NCI-H2196 treated with DMSO at 0.1 percent for 48 hours (cell line): ENCODE results near the gene PHEX.
A peak's percentile ranks its signal among the peaks of the same experiment; 100 is the strongest.

Experiments used
- DNase-seq: peaks from one replicate; lab custom pipeline; 2025; ENCODE audit not compliant: unreplicated experiment; lab: John Stamatoyannopoulos, UW

PHEX gene

DNA sequence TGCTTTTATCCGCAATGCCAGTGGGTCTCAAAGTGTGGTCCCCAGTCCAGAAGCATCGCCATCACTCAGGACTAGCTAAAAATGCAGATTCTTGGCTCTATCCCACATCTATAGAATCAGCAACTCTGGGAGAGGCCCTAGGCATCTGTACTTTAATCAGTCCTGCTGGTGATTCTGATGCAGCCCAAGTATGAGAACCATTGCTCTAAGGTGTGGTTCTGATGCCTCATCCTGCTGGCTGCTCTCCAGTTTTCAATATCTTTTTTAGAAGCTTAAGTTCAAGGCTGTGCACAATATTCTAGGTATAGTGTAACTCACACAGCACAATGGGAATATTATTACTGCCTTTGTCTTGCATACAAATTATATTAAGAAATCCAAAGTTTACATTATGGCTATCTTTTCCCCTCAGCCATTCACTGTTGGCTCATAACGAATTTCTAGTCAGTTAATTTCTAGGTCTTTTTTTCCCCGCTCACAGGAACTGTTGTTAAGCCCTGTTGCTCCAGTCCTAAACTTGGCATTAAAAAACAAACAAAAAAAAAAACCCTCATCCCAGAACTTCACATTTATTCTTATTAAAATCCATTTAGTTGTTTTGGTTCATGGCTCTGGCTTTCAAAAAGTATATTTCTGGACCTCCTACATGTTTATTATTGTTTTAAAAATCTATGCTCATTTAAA, 109.1 kb downstream of the PHEX start:
- no peak for DNase-seq

DNA sequence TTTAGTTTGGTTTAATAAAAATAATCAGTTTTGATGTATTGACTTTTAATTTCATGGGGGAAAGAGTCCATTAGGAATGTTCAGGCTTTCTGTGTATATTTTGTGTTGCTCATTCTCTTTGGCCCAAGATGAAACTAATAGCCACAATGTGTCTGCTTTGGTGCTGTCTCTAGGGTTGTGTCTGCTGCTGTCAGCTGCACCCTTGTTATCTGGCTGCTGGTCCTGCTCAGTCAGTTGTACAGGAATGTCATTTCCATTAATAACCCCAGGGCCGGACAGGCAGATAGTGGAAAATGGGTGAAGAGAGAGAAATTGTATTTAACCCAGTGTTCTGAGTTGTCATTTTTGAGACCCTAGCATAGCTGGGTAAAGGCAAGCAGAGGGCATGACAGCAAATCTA, 115.1 kb downstream of the PHEX start:
- no peak for DNase-seq

DNA sequence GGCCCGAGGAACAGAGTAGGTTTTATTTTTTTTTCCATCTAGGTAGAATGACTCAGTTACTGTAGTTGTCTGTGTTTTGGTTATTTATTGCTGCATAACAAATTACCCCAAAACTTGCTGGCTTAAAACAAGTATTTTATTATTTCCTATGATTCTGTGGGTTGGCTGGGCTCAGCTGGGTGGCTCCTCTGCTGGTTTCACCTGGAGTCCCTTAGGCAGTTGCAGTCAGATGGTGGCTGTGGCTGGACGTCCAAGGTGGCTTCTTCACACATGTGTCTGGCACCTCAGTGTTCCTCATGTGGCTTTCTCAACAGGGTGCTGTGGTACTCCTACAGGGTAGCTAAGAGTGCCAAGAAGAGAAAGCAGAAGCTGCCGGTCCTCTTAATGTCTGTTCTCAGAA, 115.8 kb downstream of the PHEX start:
- DNase-seq = no peak

DNA sequence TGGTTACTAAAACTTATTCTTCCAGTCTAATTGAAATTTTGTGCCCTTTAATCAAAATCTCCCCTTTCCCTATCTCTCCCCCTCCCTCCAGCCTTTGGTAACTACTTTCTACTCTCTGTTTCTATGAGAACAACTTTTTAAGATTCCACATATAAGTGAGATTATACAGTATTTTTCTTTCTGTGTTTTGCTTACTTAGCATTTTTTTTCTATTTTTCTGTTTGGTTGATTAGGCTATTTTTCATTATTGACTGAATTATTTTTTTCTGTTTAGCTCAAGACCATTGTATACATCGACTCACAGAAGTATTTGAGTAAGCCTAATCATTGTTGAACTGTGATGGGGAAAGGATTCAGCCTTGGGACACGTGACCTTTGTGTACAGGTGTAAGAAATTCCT, 116.4 kb downstream of the PHEX start:
- no peak for DNase-seq

DNA sequence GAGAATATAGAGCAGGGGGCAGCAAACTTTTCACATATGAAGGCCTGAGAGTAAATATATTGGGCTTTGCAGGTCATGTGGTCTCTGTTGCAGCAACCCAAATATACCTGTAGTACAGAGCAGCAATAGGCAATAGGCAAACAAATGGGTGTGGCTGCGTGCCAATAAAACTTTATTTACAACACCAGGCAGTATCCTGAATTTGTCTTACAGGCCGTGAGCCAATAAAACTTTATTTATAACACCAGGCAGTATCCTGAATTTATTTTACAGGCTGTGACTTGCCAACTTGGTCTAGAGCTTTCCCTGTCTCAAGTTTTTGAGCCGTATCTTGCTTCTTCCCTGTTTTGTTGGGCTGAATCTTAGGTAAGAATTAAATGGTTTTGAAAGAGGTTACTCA, 118.2 kb downstream of the PHEX start:
- DNase-seq = no peak

DNA sequence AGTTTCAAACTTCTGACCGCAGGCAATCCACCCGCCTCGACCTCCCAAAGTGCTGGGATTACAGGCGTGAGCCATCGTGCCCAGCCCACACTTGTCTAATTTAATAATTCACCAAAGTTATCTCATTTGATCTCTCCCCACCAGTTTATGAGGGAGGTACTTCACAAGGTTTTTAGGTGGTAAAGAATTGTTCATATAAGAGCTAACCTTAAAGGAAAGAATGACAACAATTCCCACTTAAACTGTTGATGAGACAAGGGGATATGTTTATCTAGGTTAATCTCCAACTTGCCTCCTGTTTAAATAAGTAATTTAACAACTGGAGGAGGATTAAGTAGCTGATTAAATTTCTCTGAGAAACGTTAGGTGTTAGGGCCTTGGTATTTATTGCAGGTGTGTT, 123.0 kb downstream of the PHEX start:
- no peak for DNase-seq

DNA sequence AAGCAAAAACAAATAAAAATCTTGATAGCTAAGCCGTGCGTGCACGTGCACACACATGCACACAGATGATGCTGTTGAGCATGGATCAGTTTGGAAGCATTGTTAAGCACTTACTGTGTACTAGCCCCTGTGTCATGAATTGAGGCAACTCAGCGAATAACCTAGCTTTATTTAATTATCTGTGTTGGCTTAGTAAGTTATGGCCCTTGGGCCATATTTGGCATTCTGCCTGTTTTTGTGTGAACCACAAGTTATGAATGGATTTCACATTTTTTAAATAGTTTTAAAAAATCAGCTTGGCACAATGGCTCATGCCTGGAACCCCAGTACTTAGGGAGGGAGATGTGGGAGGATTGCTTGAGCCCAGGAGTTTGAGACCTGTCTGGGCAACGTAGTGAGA, 126.9 kb downstream of the PHEX start:
- no peak for DNase-seq

DNA sequence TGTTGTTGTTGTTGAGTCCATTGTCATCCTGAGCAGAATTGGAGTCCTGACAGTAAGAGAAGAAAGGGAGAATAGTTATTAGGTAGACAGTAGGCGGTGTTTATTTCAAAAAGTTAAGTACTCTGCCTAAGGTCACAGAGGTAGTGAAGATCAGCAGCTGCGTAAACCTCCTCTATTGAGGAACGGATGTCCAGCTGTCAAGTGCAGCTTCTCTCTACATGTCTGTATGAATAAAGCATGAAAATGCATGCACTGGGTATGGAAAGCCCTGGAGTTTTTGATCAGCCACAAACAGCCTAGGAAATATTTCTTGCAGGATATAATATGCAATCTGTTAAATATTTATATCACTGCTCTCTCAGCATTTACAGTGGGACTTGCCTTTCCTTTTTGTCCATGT, 131.2 kb downstream of the PHEX start:
- peak; percentile 3 for DNase-seq

DNA sequence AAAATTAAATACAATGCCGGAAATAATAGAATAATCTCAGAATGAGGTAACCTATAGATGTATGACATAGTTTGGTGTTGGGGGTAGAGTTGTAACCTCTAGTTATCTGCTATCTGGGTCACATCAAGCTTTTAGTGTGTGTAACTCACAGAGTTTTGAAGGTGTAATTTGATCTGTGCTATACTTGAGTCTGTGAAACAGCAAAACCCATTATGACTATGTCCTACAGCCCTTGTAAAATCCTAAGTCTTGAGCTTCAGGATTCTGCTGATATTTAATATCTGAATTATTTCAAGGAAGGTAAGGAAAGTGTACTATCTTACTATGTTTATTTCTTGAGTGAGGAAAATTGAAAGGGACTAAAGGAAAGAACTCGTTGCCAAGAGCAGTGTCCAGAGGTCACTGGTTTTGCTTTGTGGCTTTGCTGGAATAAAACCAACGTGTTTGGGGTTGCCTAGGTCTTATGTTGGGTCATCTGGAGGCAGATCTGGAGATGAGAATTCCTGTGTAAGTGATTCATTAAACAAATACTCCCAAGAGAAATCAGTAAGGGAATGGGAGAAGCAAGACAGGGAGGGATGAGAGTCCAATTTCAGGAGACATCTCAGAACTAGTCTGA, 132.8 kb downstream of the PHEX start:
- no peak for DNase-seq

DNA sequence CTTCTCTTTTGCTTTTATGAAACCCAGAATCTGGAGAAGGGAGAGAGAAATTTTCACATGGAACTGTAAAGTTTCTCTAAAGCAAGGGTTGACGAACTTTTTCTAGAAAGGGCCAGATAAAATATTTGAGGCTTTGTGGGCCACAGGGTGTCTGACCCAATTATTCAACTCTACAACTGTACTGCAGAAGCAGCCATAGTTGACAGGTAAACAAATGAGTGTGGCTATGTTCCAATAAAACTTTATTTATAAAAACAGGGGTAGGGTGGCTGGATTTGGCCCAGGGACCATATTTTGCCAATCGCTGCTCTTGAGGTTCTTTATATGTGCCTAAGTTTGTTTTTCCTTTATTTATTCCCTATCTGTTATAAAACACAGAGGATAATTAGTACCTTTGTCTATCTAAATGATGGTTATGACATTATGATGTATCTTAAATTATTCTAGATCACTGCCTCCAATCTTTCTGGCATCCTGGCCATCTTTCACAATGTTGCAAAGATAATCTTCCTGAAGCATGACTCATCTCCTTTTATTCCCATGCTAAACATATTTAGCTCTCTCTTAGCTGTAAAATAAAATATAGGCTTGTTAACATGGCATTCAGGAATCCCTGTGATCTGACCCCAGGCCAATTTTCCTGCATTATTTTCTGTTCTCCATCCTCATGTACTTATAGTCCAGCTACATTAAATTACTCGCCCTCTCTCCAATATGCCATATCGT, 133.8 kb downstream of the PHEX start:
- no peak for DNase-seq

DNA sequence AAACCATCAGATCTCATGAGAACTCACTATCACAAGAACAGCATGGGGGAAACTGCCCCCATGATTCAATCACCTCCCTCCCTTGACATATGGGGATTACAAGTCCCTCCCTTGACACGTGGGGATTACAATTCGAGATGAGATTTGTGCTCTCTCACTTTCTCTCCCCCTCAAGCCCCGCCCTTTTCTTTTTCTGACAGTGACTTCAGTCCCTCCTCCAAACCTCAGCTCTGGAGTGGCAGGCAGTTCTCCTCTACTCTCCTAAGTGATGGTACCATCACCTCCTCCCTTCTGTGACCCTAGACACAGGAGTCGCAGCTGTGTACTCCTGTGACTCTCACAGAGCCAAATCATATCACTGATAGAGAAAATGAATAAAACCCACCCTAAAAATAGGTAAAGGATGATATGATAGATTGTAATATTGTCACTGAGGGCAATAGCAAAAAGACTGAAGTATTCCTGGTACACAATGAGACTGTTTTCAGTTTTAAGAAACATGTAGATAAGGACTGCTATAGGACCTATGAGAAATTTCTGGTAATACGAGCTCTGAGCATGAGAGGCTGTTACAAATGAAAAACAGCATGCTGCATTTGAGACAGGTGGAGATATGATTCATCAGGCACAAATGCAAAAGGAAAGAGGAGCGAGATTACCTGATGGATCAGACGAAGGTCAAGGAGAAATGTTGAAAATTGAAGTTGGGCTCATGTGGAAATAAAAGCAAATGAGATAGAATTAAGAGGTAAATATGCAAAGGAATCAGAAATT, 139.3 kb downstream of the PHEX start:
- DNase-seq = no peak

DNA sequence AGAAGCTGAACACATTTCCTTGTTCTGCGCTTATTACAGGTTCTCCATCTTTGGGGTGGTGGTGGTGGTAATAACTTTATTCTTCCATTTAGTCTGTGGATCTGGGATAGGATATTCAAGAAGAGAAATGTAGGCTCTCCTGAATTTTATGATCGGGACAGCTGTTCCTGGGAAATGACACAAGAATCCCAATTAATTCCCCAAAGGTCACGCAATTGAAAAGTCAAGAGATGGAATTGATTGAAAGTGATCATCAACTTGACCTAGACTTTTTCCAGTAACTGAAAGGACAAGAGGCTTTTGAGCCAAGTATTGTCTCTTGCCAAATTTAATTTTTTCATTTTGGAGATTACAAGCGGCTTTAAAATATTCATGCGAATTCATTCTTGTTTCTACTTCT, 141.8 kb downstream of the PHEX start:
- DNase-seq = no peak

DNA sequence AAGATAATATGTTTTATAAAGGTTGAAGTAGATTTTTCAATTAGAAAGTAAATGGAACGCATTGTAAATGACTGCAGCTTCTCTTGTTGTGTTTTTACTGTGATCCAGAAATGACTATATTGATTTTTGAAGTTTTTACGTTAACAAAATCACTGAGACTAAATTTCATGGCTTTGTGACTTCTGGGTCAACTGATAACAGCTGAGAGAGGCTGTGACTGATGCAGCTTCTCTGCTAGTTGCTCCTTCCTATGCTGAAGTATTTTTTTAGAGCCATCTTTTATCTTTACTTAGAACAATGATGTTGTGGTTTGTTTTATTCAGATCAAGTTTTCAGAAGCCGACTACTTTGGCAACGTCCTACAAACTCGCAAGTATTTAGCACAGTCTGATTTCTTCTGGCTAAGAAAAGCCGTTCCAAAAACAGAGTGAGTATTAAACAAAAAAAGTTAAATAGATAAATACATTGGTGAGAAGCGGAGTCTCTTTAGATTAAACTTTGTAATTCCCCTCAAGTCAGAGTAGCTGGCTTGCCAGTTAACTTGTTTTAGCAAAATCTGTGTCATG, 145.9 kb downstream of the PHEX start:
- DNase-seq = no peak

DNA sequence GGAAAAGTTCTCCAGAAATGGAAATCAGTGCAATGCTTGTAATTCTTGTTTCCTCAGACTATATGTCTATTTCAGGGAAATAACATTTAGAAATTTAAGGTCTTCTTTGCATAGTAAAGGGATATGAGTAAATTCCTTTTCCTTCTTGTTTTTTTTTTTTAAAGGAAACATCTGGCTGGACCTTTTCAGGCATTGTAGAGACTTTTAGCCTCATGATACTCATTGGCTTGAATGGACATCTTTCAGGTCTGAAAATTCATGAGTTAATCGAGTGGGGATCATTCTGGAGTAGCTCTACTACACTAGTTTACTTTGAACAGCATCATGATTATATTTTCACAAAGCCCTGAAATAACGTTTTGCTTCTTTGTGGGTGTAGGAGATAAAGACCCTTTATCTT, 152.0 kb downstream of the PHEX start:
- no peak for DNase-seq

DNA sequence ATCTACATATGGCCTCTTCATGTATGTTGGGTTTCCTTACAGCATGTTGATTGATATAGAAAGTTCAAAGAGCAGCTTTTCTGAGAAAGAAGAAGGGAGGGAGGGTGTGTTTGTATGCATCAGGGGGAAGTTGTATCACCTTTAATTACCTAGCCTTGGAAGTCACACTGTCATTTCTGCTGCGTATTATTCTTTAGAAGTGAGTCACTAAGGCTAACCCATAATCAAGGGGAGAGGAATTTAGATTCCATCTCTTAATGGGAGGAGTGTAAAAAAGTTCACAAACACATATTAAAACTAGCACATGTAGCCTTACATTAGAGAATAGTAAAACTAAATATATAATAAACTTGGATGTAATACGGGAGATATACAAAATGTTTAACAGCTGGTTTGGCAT, 154.0 kb downstream of the PHEX start:
- DNase-seq = no peak

DNA sequence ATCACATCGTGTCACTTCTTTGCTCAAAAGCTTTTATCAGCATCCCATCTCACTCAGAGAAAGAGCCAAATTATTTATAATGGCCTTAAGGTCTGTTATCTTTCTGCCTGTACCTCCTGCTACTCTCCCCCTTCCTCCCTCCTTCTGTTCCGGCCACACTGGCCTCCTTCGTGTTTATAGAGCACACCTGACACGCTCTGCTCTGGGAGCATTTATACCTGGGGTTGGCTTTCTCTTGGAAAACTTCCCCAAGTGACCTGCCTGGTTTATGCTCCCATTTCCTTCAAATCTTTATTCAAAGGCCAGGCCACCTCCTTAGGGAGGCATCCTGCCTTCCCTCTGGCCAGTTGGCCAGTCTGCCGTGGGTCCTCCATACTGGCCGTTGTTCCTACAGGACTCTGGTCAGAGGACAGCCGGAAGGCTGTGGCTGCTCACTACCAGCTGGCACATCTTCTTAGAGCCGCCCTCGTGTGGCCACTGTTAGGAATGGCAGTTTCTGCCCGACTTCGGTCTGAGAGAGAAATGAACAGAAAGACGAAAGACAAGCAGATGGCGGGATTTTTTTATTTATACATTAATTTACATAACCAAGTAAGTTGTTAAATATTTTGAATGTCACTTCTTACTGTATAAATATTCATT, 160.4 kb downstream of the PHEX start:
- DNase-seq = peak; percentile 15

DNA sequence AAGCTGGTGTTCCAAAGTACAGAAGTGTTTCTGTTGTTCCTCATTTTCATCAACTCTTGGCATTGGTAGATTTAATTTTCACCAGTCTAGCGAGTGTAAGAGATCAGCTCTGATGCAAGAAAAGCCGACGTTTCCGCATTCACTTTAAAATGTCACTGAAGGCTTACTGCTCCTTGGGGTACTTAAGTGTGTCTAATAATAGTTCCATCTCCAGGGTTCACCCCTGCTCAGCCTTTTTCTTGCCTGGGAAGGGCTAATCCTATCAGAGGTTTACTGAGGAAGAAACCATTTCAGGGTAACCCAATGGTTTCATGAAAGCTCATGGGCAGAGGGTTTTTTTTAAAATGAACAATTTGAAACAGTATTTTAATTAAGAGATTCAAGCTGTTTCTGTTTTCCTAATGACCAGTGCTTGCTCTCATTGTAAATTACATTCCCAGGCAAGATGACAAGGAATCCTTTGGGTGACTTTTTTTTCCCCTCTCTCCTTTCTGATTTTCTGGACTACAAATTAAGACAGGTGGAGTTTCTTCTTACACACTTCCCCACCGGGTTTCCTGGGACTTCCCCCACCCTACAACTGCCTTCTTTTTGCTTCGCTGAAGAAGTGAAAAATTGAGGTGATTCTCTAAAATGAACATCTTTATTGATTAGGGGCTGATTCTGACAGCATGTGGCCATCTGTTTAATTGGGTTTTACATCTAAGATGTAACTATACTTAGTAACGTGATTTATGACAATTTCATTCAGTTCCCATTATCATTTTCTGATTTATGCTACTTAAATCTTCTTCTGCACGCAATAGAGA, 161.9 kb downstream of the PHEX start:
- no peak for DNase-seq

DNA sequence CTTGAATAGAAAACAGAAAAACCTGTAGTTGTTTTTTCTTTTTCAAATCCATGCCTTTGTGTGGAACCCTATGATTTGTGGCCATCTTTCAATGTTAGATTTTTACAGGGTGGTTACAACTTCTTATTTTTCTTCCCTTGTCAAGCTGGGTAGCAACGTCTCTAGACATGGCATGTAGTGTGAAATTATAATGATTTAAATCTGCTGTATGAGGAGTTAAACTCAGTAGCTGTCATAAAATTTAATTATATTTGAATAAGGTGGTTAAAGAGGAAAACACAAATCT, 162.5 kb downstream of the PHEX start:
- no peak for DNase-seq

DNA sequence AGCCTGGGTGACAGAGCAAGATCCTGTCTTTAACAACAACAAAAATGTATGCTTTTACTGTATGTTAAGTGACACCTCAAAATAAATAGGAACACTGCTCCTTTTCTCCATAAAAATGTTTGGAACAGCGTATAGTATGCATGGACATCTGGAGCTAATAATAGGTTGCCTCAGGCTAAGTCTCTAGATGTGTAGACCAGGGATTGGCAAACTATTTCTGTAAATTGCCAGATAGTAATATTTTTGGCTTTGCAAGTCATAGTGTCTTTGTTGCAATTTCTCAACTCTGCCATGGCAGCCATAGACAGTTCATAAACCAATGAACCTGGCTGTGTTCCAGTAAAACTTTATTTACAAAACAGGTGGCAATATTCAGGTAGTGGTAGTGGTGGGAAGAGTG, 164.0 kb downstream of the PHEX start:
- no peak for DNase-seq

DNA sequence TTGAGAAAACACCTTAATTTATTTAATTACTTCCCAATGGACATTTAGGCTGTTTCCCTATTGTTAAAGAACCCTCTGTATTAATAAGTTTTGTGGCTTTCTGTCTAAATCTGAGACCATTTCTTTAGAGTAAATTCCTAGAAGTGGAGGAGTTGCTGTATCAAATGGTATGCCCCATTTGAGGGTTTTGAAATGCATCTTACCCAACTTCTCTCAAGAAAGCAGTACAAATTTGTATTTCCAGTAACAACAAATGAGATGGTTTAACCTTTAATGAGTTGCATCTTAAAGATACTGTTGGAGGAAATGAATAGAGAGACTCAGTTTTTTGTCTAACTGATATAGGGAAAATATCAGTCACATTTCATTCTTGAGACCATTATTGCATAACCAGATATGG, 170.1 kb downstream of the PHEX start:
- DNase-seq = no peak
